HUDEP-2 (cell line): ENCODE results near the gene LYST.
"Not testable (repeated sequence)": the region's sequence is repeated elsewhere in the genome, so short reads cannot be mapped to it uniquely, and the experiment has no call there.

Source experiments
- DNase-seq, 76 experiments: peaks; one replicate each; lab custom pipeline; 2025; ENCODE audit not compliant: unreplicated experiment in 76 of 76; lab: John Stamatoyannopoulos, UW

LYST gene

GRCh38 chr1:235859789-235860188, 6.9 kb downstream of the LYST start:
- DNase-seq: no peak

- no peak for DNase-seq
These were observed 7.9 kb downstream of the LYST start for GRCh38 chr1:235858766-235859165.

- DNase-seq: no peak
These were observed 8.9 kb downstream of the LYST start for GRCh38 chr1:235857756-235858155.

GRCh38 chr1:235855811-235856429, 10.8 kb downstream of the LYST start:
- no peak for DNase-seq

DNA sequence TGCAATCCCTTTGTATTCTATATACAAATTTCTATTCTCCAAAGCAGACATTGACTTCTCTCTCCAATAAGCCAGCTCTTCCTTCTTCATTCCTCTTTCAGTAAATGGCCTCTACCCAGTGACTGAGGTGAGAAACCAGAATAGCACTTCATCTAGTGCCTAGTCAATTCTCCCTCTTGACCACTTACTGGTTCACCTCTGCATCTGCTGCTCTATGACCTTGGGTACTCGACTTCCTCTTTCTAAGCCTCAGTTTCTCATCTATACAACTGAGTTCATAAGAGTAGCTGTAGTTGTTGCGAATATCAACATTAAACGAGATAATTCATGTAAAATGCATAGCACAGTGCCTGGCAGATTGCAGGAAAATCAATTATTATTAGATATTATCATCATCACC, 12.4 kb downstream of the LYST start:
- no peak for DNase-seq

DNA sequence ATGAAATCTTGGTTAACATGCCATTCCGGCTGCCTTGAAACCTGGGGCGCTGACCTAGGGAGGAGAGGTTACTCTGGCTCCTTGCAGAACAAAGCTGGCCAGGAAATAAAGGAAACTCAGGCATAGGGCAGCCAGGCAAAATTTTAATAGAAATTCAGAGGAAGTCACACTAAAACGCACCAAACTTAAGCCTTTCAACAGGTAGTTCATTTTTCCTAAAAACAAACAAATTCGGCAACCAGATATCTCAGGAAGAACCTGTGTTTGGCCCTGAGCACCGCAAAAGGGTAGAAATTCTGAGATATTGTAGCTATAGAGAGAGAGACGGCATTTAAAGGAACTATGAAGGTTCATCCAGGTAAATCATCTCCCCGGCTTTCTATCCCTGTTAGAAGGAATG, 13.1 kb downstream of the LYST start:
- DNase-seq: no peak

DNA sequence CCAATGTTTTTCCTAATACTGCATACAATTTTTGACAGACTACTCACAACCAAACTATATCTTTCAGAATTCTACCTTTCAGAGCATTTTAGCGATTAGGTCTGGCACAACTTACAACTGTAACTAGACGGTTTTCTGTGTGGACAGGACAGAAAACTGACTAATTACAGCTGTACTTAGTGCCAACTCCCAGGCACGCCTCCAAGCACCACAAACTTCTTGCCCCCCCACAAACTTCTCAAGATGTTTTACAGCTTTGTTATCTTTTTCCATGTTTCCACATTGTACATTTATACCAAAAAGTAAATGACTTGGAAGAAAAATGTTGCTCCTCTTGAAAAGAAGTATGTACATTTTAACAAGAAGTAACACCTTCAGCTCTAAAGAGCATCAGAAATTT, 13.8 kb downstream of the LYST start:
- DNase-seq: no peak

DNA sequence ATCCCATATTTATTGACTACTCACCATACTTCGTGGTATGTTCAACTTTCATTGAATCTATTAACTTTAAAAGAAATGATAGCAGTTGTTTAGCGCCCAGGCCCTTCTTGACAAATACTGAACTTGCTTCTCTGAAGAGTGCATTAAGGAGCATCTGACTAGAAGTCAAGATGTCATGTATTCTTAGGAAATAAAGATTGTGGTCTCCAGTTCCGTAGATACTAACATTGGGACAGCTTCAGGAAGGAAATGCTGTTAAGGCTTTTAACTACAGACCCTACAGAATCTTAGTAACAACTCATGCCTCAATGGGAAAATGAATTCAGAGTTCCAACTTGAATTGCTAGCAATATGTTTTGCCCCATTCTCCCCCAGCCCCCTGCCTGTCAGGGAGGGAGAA, 14.8 kb downstream of the LYST start:
- no peak for DNase-seq

DNA sequence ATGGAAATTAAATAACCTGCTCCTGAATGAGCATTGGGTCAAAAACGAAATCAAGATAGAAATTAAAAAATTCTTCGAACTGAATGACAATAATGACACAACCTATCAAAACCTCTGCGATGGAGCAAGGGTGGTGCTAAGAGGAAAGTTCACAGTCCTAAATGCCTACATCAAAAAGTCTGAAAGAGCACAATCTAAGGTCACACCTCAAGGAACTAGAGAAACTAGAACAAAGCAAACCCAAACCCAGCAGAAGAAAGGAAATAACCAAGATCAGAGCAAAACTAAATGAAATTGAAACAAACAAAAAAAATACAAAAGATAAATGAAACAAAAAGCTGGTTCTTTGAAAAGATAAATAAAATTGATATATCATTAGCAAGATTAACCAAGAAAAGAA, 18.5 kb downstream of the LYST start:
- DNase-seq: not testable (repeated sequence)

DNA sequence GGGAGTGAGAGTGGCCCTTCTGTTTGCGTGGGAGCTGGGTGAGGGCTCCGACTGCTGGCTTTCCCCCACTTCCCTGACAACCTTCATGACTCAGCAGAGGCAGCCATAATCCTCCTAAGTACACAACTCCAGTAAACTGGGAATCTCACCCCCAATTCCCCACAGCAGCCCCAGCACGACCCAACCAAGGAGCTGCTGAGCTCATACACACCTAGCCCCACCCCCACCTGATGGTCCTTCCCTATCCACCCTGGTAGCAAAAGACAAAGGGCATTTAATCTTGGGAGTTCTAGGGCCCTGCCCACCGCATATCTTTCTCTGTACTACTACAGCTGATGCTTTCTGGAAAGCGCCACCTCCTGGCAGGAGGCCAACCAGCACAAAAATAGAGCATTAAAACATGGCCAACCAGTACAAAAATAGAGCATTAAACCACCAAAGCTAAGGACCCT, 21.0 kb downstream of the LYST start:
- DNase-seq: peak in 4 of 76 experiments; percentile 1 to 12 (median 6)

- DNase-seq: no peak
These were observed 21.9 kb downstream of the LYST start for GRCh38 chr1:235844776-235845175.

- DNase-seq: peak in 2 of 76 experiments; percentile 2 to 6
These were observed 23.2 kb downstream of the LYST start for GRCh38 chr1:235843461-235843961.

DNA sequence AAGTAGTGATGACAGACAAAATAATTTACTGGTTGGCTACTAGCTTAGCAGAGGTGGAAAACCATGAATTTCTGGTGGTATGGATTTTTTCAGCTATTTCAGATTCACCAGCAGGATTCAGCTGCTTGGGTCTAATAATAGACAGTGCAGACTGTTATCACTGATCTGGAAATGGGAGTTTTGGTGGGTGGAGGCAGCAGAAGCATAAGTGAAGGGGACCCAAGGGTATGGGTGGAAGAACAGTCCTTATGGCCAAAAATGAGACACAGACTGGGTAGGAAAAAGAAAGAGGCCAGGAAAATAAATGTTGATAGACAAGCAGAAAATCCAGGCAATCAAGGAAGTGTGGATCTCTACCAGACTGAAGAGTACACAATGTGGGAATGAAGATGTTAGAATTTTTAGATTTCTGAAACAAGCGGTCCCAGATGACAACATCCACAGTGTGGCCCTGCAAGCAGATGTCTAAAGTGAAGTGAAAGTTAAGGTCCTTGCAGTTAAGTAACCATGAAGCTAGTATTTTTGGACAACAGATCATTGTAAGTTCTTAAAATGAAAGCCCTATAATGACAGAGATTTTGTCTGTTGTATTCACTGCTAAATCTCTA, 24.7 kb downstream of the LYST start:
- no peak for DNase-seq

- no peak for DNase-seq
These were observed 28.7 kb downstream of the LYST start for GRCh38 chr1:235838021-235838420.

GRCh38 chr1:235835226-235835625, 31.5 kb downstream of the LYST start:
- peak in 1 of 76 experiments; percentile 6 for DNase-seq

GRCh38 chr1:235834620-235835019, 32.1 kb downstream of the LYST start:
- no peak for DNase-seq

DNA sequence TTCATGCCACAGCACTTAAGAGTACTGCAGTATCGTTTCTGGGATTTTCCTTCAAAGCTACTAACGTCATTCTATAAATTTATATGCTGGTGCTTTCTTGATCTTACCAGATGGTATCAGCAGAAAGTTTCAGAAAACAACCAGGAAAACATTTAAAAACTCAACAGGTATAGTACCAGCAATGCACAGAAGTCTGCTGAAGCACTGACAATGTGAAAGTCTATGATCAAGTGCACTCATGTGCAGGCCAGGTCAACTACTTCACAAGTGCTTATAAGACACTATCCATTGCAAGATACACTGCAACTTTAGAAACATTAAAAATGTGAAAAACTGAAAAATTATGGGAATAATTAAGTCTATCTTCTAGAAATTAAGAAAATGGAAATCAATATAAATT, 34.7 kb downstream of the LYST start:
- no peak for DNase-seq

DNA sequence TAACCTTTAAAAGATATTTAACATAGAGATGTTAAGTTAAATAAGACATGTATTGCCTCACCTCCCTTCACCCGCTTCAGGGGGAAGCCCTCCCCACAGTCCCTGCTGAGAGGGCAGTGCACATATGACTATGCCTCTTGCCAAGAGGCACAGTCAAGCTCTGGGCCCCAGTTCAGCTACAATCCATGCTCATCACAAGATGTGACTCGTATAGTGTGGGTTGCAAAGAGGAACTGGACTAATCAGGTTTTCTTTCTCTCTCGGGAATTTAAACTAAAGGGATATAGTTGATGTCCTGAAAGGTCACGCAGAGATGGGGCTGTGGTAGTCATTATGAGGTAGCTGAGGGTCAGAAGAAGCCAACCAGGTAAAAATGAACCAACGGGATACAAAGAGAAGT, 35.6 kb downstream of the LYST start:
- no peak for DNase-seq

- no peak for DNase-seq
These were observed 40.4 kb downstream of the LYST start for GRCh38 chr1:235826102-235826854.

- DNase-seq: no peak
These were observed 41.5 kb downstream of the LYST start for GRCh38 chr1:235825229-235825628.

DNA sequence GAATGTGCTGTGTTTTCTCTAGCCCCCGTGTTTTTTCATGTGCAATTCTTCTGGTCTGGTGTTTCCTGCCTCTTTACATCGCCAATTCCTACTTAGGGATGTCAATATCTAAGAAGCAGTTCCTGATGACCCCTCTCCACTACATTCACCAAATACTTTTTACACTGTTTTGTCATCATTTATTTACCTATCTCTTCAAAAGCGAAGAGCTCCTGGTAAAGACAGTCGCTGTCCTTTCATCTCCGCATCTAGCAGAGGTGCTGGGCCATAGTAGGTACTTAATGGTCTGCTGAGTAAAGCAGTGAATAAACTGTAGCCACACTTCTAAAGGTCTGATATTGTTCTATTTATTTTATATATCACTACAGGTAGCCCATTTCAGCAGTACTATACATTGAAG, 43.0 kb downstream of the LYST start:
- no peak for DNase-seq

DNA sequence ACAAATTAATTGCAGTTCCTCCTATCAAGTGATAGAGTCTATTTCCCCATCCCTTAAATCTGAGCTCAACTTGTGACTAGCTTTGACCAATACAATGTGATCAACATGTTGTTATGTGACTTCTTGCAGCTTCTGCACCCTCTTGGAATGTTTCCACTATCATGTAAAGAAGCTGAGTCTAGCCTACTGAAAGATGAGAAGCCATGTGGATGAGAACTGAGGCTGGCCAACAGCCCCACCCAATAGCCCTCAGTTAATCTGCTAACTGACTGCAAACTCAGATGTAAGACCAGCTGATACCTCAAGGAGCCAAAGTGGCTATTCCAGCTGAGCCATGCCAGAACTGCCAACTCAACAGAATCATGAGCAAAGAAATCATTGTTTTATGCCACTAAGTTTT, 44.0 kb downstream of the LYST start:
- DNase-seq: no peak
